Right renal cortex interstitium (tissue), 3 donors: Measurements from ENCODE around the gene OR2Y1. TPM values are rescaled to one million over a fixed set of nuclear protein-coding genes. Genes with fewer than 3 reads are reported as not detected.

Experiments used
- polyA plus RNA-seq, 3 donors: library from polyadenylated mRNA; unstranded; fragments of 120-200 nt; gene quantifications; one replicate each; pipeline ENCODE4 v1.2.1, GENCODE V29; 2013; ENCODE audit not compliant: insufficient read length in 3 of 3

The OR2Y1 gene
- polyA plus RNA-seq, 3 donors = not detected

Other genes with a start within 250 kb of the OR2Y1 start
- gene CNOT6, start 245.7 kb downstream of the OR2Y1 start, polyA plus RNA-seq = 10 to 100 TPM; 57.3 to 62.6 (median 62.4) TPM
- gene SCGB3A1, start 148.6 kb downstream of the OR2Y1 start, polyA plus RNA-seq = under 1 TPM; 0.74 to 0.78 (median 0.75) TPM
- gene FLT4, start 90.5 kb downstream of the OR2Y1 start, polyA plus RNA-seq = 10 to 100 TPM; 21.8 to 24.7 (median 24.5) TPM
- gene MGAT1, start 62.7 kb upstream of the OR2Y1 start, polyA plus RNA-seq = 10 to 100 TPM; 67.0 to 73.1 (median 72.7) TPM
- gene ZFP62, start 121.2 kb upstream of the OR2Y1 start, polyA plus RNA-seq = 10 to 100 TPM; 67.6 to 70.6 (median 69.2) TPM
- gene BTNL8, start 159.1 kb upstream of the OR2Y1 start, polyA plus RNA-seq = under 1 TPM; 0.44 to 0.58 (median 0.54) TPM
- under 1 TPM; 0.11 to 0.43 (median 0.13) TPM for gene BTNL3, start 248.8 kb upstream of the OR2Y1 start, polyA plus RNA-seq